ENCODE measurements around the gene GRIK4. TPM values are rescaled to one million over a fixed set of nuclear protein-coding genes. Genes with fewer than 3 reads are reported as not detected.

Gene GRIK4
- total and polyA plus RNA-seq, 2 donors (not counting 3 experiments of a cell fraction or from before 2014, with no cell fraction given), result 0.81 to 1.6 TPM

GRCh38 chr11:120527111-120527761 is 15.7 kb downstream of the GRIK4 start:
- no peaks in the 10 kb centered on the region for H3K9me1 ChIP-seq (replicated peaks; ENCODE audit: control insufficient read depth, extremely low read depth, insufficient read depth, low read length)
- no peak overlapping the region for H3K9ac ChIP-seq (replicated peaks; ENCODE audit: extremely low read depth, insufficient read depth, low read length)
- dilution Hi-C loops (cut with MboI; ENCODE audit: extremely low pct_ligation_motif_present, low sequenced_read_pairs) (no loop called here), intact Hi-C loops (cut with micrococcal nuclease) (no loop called here)
- no peak overlapping the region for H2AFZ ChIP-seq (ENCODE audit: low read depth, low read length)
- no peak for TF ChIP-seq GATA2 (IDR thresholded peaks at IDR 0.05; ENCODE audit: insufficient read depth, insufficient read length, low read depth, low read length)
- ChIA-PET POLR2A (no interaction called here), CTCF (interaction anchor here (0.7 to 1.4 kb wide), 5 partner anchors 13 to 280 kb away, joined by 3 to 5 read pairs (median 4); partner anchors contain the start of gene GRIK4)
- H3K4me3 ChIP-seq (replicated peaks in 1 of 3; ENCODE audit: insufficient read depth in 1 of 3, low read depth in 1 of 3, low read length in 3 of 3), result no peak overlapping the region
- BruUV-seq (replicated peaks), result no TSS peak
- no peak for FAIRE-seq
- no peak for DNase-seq (ENCODE audit: low read depth, low spot score)
- no peak overlapping the region for H3K4me2 ChIP-seq (ENCODE audit: insufficient read depth, low read length)
- no peaks in the 10 kb centered on the region for H3K4me1 ChIP-seq (ENCODE audit: control insufficient read depth, extremely low read depth, insufficient read depth, low read length)
- no peaks in the 10 kb centered on the region for H3K36me3 ChIP-seq (ENCODE audit: control insufficient read depth in 2 of 2, extremely low read depth in 1 of 2, insufficient read depth in 2 of 2, low read length in 2 of 2)
- no peaks in the 10 kb centered on the region for H3K79me2 ChIP-seq (ENCODE audit: control insufficient read depth, insufficient read depth, low read length)
- no peak overlapping the region for H3K27ac ChIP-seq (ENCODE audit: insufficient read depth, low read depth, low read length)
- H4K20me1 ChIP-seq (replicated peaks; ENCODE audit: control insufficient read depth, extremely low read depth, insufficient read depth, low read length), result no peaks in the 10 kb centered on the region
- peaks cover 0 to 2% of the 10 kb centered on the region in 2 experiments for H3K27me3 ChIP-seq (ENCODE audit: control insufficient read depth in 2 of 2, insufficient read depth in 2 of 2, low read length in 2 of 2)
- H3K9me3 ChIP-seq (replicated peaks; ENCODE audit: control insufficient read depth, insufficient read depth, low read length), result no peaks in the 10 kb centered on the region

- H3K4me2 ChIP-seq (ENCODE audit: insufficient read depth, low read length), result no peak overlapping the region
- dilution Hi-C loops (cut with MboI; ENCODE audit: extremely low pct_ligation_motif_present, low sequenced_read_pairs), result no loop called here
- ChIA-PET CTCF (no interaction called here), POLR2A (no interaction called here)
- no TSS peak for BruUV-seq (replicated peaks)
- H3K9me3 ChIP-seq (replicated peaks; ENCODE audit: control insufficient read depth, insufficient read depth, low read length), result no peaks in the 10 kb centered on the region
- H3K79me2 ChIP-seq (ENCODE audit: control insufficient read depth, insufficient read depth, low read length), result no peaks in the 10 kb centered on the region
- H4K20me1 ChIP-seq (replicated peaks; ENCODE audit: control insufficient read depth, extremely low read depth, insufficient read depth, low read length), result no peaks in the 10 kb centered on the region
- FAIRE-seq (no peak), DNase-seq (ENCODE audit: low read depth, low spot score) (no peak)
- H3K36me3 ChIP-seq (ENCODE audit: control insufficient read depth in 2 of 2, extremely low read depth in 1 of 2, insufficient read depth in 2 of 2, low read length in 2 of 2), result no peaks in the 10 kb centered on the region
- no peak overlapping the region for H3K27ac ChIP-seq (ENCODE audit: insufficient read depth, low read depth, low read length)
- intact Hi-C loops (cut with micrococcal nuclease), result no loop called here
- H3K9me1 ChIP-seq (replicated peaks; ENCODE audit: control insufficient read depth, extremely low read depth, insufficient read depth, low read length), result no peaks in the 10 kb centered on the region
- H3K9ac ChIP-seq (replicated peaks; ENCODE audit: extremely low read depth, insufficient read depth, low read length), result no peak overlapping the region
- no peaks in the 10 kb centered on the region for H3K4me1 ChIP-seq (ENCODE audit: control insufficient read depth, extremely low read depth, insufficient read depth, low read length)
- H2AFZ ChIP-seq (ENCODE audit: low read depth, low read length), result no peak overlapping the region
- no peak for TF ChIP-seq EZH2 (IDR thresholded peaks at IDR 0.05; ENCODE audit: borderline replicate concordance, low read depth, low read length, severe bottlenecking)
- TF ChIP-seq POLR2AphosphoS5 (IDR thresholded peaks at IDR 0.05; ENCODE audit: insufficient read depth, low read depth, low read length), result no peak
- no peak for TF ChIP-seq CTCF (IDR thresholded peaks at IDR 0.05; ENCODE audit: extremely low read depth in 1 of 2, insufficient read depth in 1 of 2, low read depth in 1 of 2, low read length in 2 of 2)
- no peak for TF ChIP-seq POLR2A (IDR thresholded peaks at IDR 0.05; ENCODE audit: low read depth, low read length)
- TF ChIP-seq MYC (IDR thresholded peaks at IDR 0.05; ENCODE audit: low read depth, low read length), result no peak
- no peak for TF ChIP-seq MAX (IDR thresholded peaks at IDR 0.05; ENCODE audit: insufficient read depth, insufficient read length)
- TF ChIP-seq GATA2 (IDR thresholded peaks at IDR 0.05; ENCODE audit: insufficient read depth, insufficient read length, low read depth, low read length), result no peak
- no peak for TF ChIP-seq JUN (IDR thresholded peaks at IDR 0.05; ENCODE audit: borderline replicate concordance, insufficient read depth, insufficient read length, low read depth)
- TF ChIP-seq FOS (IDR thresholded peaks at IDR 0.05; ENCODE audit: borderline replicate concordance, insufficient read depth, low read length), result no peak
- no peaks in the 10 kb centered on the region for H3K27me3 ChIP-seq (ENCODE audit: control insufficient read depth in 2 of 2, insufficient read depth in 2 of 2, low read length in 2 of 2)
- no peak overlapping the region for H3K4me3 ChIP-seq (replicated peaks in 1 of 3; ENCODE audit: insufficient read depth in 1 of 3, low read depth in 1 of 3, low read length in 3 of 3)
These were observed 17.2 kb downstream of the GRIK4 start for GRCh38 chr11:120528749-120529148.
